Neural cell (in vitro differentiated cells): Measurements from ENCODE around the gene OBSCN. TPM values are rescaled to one million over a fixed set of nuclear protein-coding genes. Genes with fewer than 3 reads are reported as not detected.

Experiments
- H2AFZ ChIP-seq: fragments of 200-600, 300-800 bp; sonication (generic), shearing (Covaris generic); 2 replicates; pipeline ENCODE4 v1.6.0; 2014; ENCODE audit warnings: low read depth, mild to moderate bottlenecking, antibody characterized with exemption, low read length, moderate library complexity
- H3F3A ChIP-seq: fragments of 200-600 bp; shearing (Covaris generic); 2 replicates; pipeline ENCODE4 v1.6.1; 2016; ENCODE audit warnings: mild to moderate bottlenecking, moderate library complexity, mixed read lengths, antibody characterized with exemption, low read length; ENCODE audit not compliant: insufficient read depth, poor library complexity, severe bottlenecking
- H3K27ac ChIP-seq: fragments of 200-600, 300-800 bp; sonication (generic), shearing (Covaris generic); 2 replicates; pipeline ENCODE4 v1.5.1; 2014; ENCODE audit warnings: mild to moderate bottlenecking, low read length, moderate library complexity
- H3K27me3 ChIP-seq: fragments of 300-800, 200-600 bp; sonication (generic), shearing (Covaris generic); 2 replicates; pipeline ENCODE4 v1.6.0; 2014; ENCODE audit warnings: mild to moderate bottlenecking, low read depth, low read length, moderate library complexity; ENCODE audit not compliant: insufficient read depth
- H3K36me3 ChIP-seq: fragments of 300-800, 200-600 bp; sonication (generic), shearing (Covaris generic); 2 replicates; pipeline ENCODE4 v1.5.1; 2014; ENCODE audit warnings: mild to moderate bottlenecking, antibody characterized with exemption, low read length, moderate library complexity; ENCODE audit not compliant: insufficient read depth
- H3K4me2 ChIP-seq: fragments of 300-800, 200-600 bp; sonication (generic), shearing (Covaris generic); 2 replicates; pipeline ENCODE4 v1.6.0; 2014; ENCODE audit warnings: mild to moderate bottlenecking, low read length
- H3K4me3 ChIP-seq: fragments of 300-800, 200-600 bp; sonication (generic), shearing (Covaris generic); 2 replicates; pipeline ENCODE4 v1.5.1; 2014; ENCODE audit warnings: mild to moderate bottlenecking, low read length, moderate library complexity
- H3K79me2 ChIP-seq: fragments of 200-600 bp; shearing (Covaris generic); replicated peaks from 2 replicates; pipeline ENCODE4 v1.6.0; 2014; ENCODE audit warnings: mild to moderate bottlenecking, low read length, moderate library complexity; ENCODE audit not compliant: insufficient read depth
- H3K9ac ChIP-seq: fragments of 300-800, 200-600 bp; sonication (generic), shearing (Covaris generic); 2 replicates; pipeline ENCODE4 v1.6.1; 2016; ENCODE audit warnings: mild to moderate bottlenecking, low read length, mixed read lengths
- H3K9me2 ChIP-seq: fragments of 200-600 bp; shearing (Covaris generic); 2 replicates; pipeline ENCODE4 v1.6.1; 2016; ENCODE audit warnings: mild to moderate bottlenecking, low read length, mixed read lengths; ENCODE audit not compliant: insufficient read depth
- H3K9me3 ChIP-seq: fragments of 200-600, 300-800 bp; sonication (generic), shearing (Covaris generic); 2 replicates; pipeline ENCODE4 v1.6.1; 2016; ENCODE audit warnings: mild to moderate bottlenecking, mixed run types, low read length, moderate library complexity, mixed read lengths
- H4K20me1 ChIP-seq: fragments of 200-600 bp; shearing (Covaris generic); 2 replicates; pipeline ENCODE4 v1.6.1; 2016; ENCODE audit warnings: mild to moderate bottlenecking, mixed run types; ENCODE audit not compliant: insufficient read depth
- EP300 ChIP-seq: fragments of 450-650 bp; conservative IDR thresholded peaks from 2 replicates; pipeline ENCODE4 v1.6.1; 2014; ENCODE audit warnings: antibody characterized with exemption, mild to moderate bottlenecking, moderate library complexity; ENCODE audit not compliant: poor library complexity, severe bottlenecking
- EZH2 ChIP-seq: fragments of 200-600, 300-800 bp; shearing (Covaris generic), sonication (generic); IDR thresholded peaks from 2 replicates; pipeline ENCODE4 v1.6.1; 2014; ENCODE audit warnings: antibody characterized with exemption, low read length, borderline replicate concordance, mild to moderate bottlenecking; ENCODE audit not compliant: insufficient read depth, poor library complexity, severe bottlenecking
- MXI1 ChIP-seq: fragments of 450-650 bp; conservative IDR thresholded peaks from 2 replicates; pipeline ENCODE4 v1.6.1; 2014; ENCODE audit warnings: antibody characterized with exemption, mild to moderate bottlenecking; ENCODE audit not compliant: poor library complexity, severe bottlenecking
- POLR2AphosphoS5 ChIP-seq: IDR thresholded peaks from 2 replicates; pipeline ENCODE4 v1.6.1; 2012
- RAD21 ChIP-seq: fragments of 450-650 bp; conservative IDR thresholded peaks from 2 replicates; pipeline ENCODE4 v1.6.1; 2014; ENCODE audit warnings: antibody characterized with exemption, mild to moderate bottlenecking, moderate library complexity
- SMC3 ChIP-seq: fragments of 450-650 bp; conservative IDR thresholded peaks from 2 replicates; pipeline ENCODE4 v1.6.1; 2014; ENCODE audit warnings: antibody characterized with exemption, mild to moderate bottlenecking, moderate library complexity; ENCODE audit not compliant: poor library complexity
- TAF1 ChIP-seq: IDR thresholded peaks from 2 replicates; pipeline ENCODE4 v1.6.1; 2012; ENCODE audit warnings: low read depth
- polyA plus RNA-seq: library from polyadenylated mRNA; depleted of rRNA; stranded (reverse); fragments of >200 nt; gene quantifications from 2 replicates; pipeline ENCODE4 v1.2.3, GENCODE V29; 2014
- TF ChIP-seq, protein P1 (sequence below): IDR thresholded peaks from 2 replicates; pipeline ENCODE4 v1.6.1; 2012; ENCODE audit warnings: borderline replicate concordance

The OBSCN gene
- polyA plus RNA-seq, 1 donor from 2014 or later: 7.2 TPM

DNA sequence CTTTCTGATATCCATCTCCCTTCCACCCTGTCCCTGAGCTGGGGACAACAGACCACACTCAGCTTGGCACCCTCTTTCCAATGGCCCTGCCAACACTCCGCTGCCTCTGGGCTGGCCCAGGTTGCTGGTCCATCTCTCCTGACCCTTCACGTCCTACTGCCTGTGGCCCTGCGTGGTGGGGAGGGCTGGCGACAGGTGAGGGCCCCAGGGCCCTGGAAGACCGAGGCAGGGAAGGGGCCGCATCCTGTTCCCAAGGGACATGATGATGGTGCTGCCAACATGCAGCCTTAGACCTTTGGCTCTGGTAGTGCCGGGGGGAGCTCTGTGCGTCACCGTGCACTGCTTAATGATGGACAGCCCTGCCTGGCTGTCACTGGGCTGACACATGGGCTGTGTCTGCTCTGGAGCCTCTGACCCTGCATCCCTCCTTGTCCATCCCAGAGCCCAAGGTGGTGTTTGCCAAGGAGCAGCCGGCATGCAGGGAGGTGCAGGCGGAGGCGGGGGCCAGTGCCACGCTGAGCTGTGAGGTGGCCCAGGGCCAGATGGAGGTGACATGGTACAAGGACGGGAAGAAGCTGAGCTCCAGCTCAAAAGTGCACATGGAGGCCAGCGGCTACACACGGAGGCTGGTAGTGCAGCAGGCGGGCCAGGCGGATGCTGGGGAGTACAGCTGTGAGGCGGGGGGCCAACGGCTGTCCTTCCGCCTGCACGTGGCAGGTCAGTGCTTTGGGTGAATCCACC is 65.2 kb downstream of the OBSCN start:
- no peak overlapping the region for H3K4me2 ChIP-seq
- H3K27me3 ChIP-seq: peaks cover 3% of the 10 kb centered on the region
- no peak overlapping the region for H3K9ac ChIP-seq
- no peaks in the 10 kb centered on the region for H3K36me3 ChIP-seq
- no peaks in the 10 kb centered on the region for H3F3A ChIP-seq
- H3K27ac ChIP-seq: no peak overlapping the region
- H3K4me3 ChIP-seq: no peak overlapping the region
- no peaks in the 10 kb centered on the region for H3K9me2 ChIP-seq
- TF ChIP-seq RAD21: no peak
- TF ChIP-seq, protein P1, sequence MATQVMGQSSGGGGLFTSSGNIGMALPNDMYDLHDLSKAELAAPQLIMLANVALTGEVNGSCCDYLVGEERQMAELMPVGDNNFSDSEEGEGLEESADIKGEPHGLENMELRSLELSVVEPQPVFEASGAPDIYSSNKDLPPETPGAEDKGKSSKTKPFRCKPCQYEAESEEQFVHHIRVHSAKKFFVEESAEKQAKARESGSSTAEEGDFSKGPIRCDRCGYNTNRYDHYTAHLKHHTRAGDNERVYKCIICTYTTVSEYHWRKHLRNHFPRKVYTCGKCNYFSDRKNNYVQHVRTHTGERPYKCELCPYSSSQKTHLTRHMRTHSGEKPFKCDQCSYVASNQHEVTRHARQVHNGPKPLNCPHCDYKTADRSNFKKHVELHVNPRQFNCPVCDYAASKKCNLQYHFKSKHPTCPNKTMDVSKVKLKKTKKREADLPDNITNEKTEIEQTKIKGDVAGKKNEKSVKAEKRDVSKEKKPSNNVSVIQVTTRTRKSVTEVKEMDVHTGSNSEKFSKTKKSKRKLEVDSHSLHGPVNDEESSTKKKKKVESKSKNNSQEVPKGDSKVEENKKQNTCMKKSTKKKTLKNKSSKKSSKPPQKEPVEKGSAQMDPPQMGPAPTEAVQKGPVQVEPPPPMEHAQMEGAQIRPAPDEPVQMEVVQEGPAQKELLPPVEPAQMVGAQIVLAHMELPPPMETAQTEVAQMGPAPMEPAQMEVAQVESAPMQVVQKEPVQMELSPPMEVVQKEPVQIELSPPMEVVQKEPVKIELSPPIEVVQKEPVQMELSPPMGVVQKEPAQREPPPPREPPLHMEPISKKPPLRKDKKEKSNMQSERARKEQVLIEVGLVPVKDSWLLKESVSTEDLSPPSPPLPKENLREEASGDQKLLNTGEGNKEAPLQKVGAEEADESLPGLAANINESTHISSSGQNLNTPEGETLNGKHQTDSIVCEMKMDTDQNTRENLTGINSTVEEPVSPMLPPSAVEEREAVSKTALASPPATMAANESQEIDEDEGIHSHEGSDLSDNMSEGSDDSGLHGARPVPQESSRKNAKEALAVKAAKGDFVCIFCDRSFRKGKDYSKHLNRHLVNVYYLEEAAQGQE: no peak
- no peaks in the 10 kb centered on the region for H4K20me1 ChIP-seq
- no peaks in the 10 kb centered on the region for H3K79me2 ChIP-seq
- no peaks in the 10 kb centered on the region for H3K9me3 ChIP-seq
- H2AFZ ChIP-seq: no peak overlapping the region

DNA sequence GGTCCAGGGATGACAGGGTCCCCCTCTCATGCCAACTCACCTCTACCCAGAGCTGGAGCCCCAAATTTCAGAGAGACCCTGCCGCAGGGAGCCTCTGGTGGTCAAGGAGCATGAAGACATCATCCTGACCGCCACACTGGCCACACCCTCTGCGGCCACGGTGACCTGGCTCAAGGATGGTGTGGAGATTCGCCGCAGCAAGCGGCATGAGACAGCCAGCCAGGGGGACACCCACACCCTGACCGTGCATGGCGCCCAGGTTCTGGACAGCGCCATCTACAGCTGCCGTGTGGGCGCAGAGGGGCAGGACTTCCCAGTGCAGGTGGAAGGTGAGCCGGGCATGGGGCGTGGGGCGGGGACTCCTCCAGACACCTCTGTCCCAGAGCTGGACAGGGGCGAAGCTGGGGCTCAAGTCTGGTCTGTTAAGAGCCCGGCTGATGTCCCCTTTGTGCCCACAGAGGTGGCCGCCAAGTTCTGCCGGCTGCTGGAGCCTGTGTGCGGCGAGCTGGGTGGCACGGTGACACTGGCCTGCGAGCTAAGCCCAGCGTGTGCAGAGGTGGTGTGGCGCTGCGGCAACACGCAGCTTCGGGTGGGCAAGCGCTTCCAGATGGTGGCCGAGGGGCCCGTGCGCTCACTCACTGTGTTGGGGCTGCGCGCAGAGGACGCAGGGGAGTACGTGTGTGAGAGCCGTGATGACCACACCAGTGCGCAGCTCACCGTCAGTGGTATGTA is 66.0 kb downstream of the OBSCN start:
- H3F3A ChIP-seq: no peaks in the 10 kb centered on the region
- H3K9me3 ChIP-seq: no peaks in the 10 kb centered on the region
- H3K9ac ChIP-seq: no peak overlapping the region
- H3K36me3 ChIP-seq: no peaks in the 10 kb centered on the region
- H4K20me1 ChIP-seq: no peaks in the 10 kb centered on the region
- no peaks in the 10 kb centered on the region for H3K79me2 ChIP-seq
- no peak overlapping the region for H3K4me3 ChIP-seq
- H3K9me2 ChIP-seq: no peaks in the 10 kb centered on the region
- TF ChIP-seq MXI1: no peak
- TF ChIP-seq POLR2AphosphoS5: no peak
- TF ChIP-seq EP300: no peak
- TF ChIP-seq TAF1: no peak
- TF ChIP-seq, protein P1: no peak
- TF ChIP-seq SMC3: no peak
- TF ChIP-seq EZH2: no peak
- H3K4me2 ChIP-seq: no peak overlapping the region
- H3K27ac ChIP-seq: no peak overlapping the region
- H3K27me3 ChIP-seq: peaks cover 3% of the 10 kb centered on the region
- H2AFZ ChIP-seq: no peak overlapping the region
